HepG2 (cell line): ENCODE results near the gene MAML1. TPM values are rescaled to one million over a fixed set of nuclear protein-coding genes. Genes with fewer than 3 reads are reported as not detected.

ENCODE experiments used
- DMTF1 ChIP-seq: sonication (generic); formaldehyde crosslinking; IDR thresholded peaks from 2 replicates; pipeline ENCODE4 v1.4.0; 2020; ENCODE audit warnings: mild to moderate bottlenecking, missing genetic modification reagents
- FUBP1 ChIP-seq: sonication (generic); formaldehyde crosslinking; IDR thresholded peaks from 2 replicates; pipeline ENCODE4 v1.5.1; 2020; ENCODE audit warnings: missing genetic modification reagents, mild to moderate bottlenecking, borderline replicate concordance
- HHEX ChIP-seq: IDR thresholded peaks from 2 replicates; pipeline ENCODE4 v1.6.1; 2016; ENCODE audit warnings: control low read depth
- HOXA3 ChIP-seq: sonication (generic); formaldehyde crosslinking; IDR thresholded peaks from 2 replicates; pipeline ENCODE4 v1.5.0; 2020; ENCODE audit warnings: missing genetic modification reagents
- PRMT3 ChIP-seq: sonication (generic); formaldehyde crosslinking; IDR thresholded peaks from 2 replicates; pipeline ENCODE4 v1.8.1; 2022; ENCODE audit warnings: low read depth, mild to moderate bottlenecking, moderate library complexity, missing genetic modification reagents, borderline replicate concordance
- SNAI1 ChIP-seq: sonication (generic); formaldehyde crosslinking; IDR thresholded peaks from 2 replicates; pipeline ENCODE4 v1.5.0; 2020; ENCODE audit warnings: mild to moderate bottlenecking, missing genetic modification reagents, borderline replicate concordance
- SRY ChIP-seq: sonication (generic); formaldehyde crosslinking; IDR thresholded peaks from 2 replicates; pipeline ENCODE4 v1.8.0; 2022; ENCODE audit warnings: mild to moderate bottlenecking, missing genetic modification reagents
- TBX3 ChIP-seq: fragments of 450-650 bp; IDR thresholded peaks from 2 replicates; pipeline ENCODE4 v1.6.1; 2017; ENCODE audit warnings: antibody characterized with exemption, mild to moderate bottlenecking, inconsistent platforms, borderline replicate concordance
- TOE1 ChIP-seq: sonication (generic); formaldehyde crosslinking; IDR thresholded peaks from 2 replicates; pipeline ENCODE4 v1.4.0; 2020; ENCODE audit warnings: mild to moderate bottlenecking, missing genetic modification reagents
- ZBTB1 ChIP-seq: sonication (generic); formaldehyde crosslinking; IDR thresholded peaks from 2 replicates; pipeline ENCODE4 v1.4.0; 2020; ENCODE audit warnings: missing genetic modification reagents, borderline replicate concordance
- ZFP37 ChIP-seq: sonication (generic); formaldehyde crosslinking; IDR thresholded peaks from 2 replicates; pipeline ENCODE4 v1.4.0; 2020; ENCODE audit warnings: missing genetic modification reagents, borderline replicate concordance
- ZKSCAN1 ChIP-seq: fragments of 150-350 bp; IDR thresholded peaks from 2 replicates; pipeline ENCODE4 v1.6.1; 2014; ENCODE audit warnings: low read length
- ZMAT5 ChIP-seq: sonication (generic); formaldehyde crosslinking; IDR thresholded peaks from 2 replicates; pipeline ENCODE4 v1.5.0; 2020; ENCODE audit warnings: mild to moderate bottlenecking, low read depth, missing genetic modification reagents, borderline replicate concordance
- ZNF296 ChIP-seq: sonication (generic); formaldehyde crosslinking; conservative IDR thresholded peaks from 2 replicates; pipeline ENCODE4 v1.5.0; 2020; ENCODE audit warnings: mild to moderate bottlenecking, missing genetic modification reagents
- ZNF567 ChIP-seq: sonication (generic); formaldehyde crosslinking; IDR thresholded peaks from 2 replicates; pipeline ENCODE4 v1.8.1; 2023; ENCODE audit warnings: mild to moderate bottlenecking, missing genetic modification reagents, borderline replicate concordance
- ZNF607 ChIP-seq: sonication (generic); formaldehyde crosslinking; IDR thresholded peaks from 2 replicates; pipeline ENCODE4 v1.5.1; 2020; ENCODE audit warnings: missing genetic modification reagents, mild to moderate bottlenecking, borderline replicate concordance
- ZNF740 ChIP-seq: sonication (generic); formaldehyde crosslinking; IDR thresholded peaks from 2 replicates; pipeline ENCODE4 v1.4.0; 2020; ENCODE audit warnings: missing genetic modification reagents
- ZNF747 ChIP-seq: sonication (generic); formaldehyde crosslinking; IDR thresholded peaks from 2 replicates; pipeline ENCODE4 v1.8.1; 2023; ENCODE audit warnings: missing genetic modification reagents, mild to moderate bottlenecking, borderline replicate concordance
- ZNF782 ChIP-seq: sonication (generic); formaldehyde crosslinking; IDR thresholded peaks from 2 replicates; pipeline ENCODE4 v1.4.0; 2020; ENCODE audit warnings: missing genetic modification reagents, mild to moderate bottlenecking, borderline replicate concordance
- ZNF883 ChIP-seq: sonication (generic); formaldehyde crosslinking; IDR thresholded peaks from 2 replicates; pipeline ENCODE4 v1.5.1; 2020; ENCODE audit warnings: mild to moderate bottlenecking, missing genetic modification reagents; ENCODE audit errors: not compliant biosample characterization
- ZZZ3 ChIP-seq: sonication (generic); formaldehyde crosslinking; IDR thresholded peaks from 2 replicates; pipeline ENCODE4 v1.4.0; 2020; ENCODE audit warnings: missing genetic modification reagents, mild to moderate bottlenecking, borderline replicate concordance
- polyA plus RNA-seq, 8 experiments: library from polyadenylated mRNA; depleted of rRNA in 3 of 8; stranded (reverse) in 7 of 8; unstranded in 1 of 8; fragments of >200 nt; fragmentation: Illumina TruSeq in 4 of 8; extraction: Trizol in 4 of 8; gene quantifications; 2 replicates each; pipeline versions ENCODE4 v1.2.1 to v1.2.3, GENCODE V29; 2011 to 2016; ENCODE audit warnings: low read depth in 4 of 8, missing spikeins in 1 of 8, mixed read lengths in 1 of 8; ENCODE audit not compliant: insufficient read depth in 1 of 8
- total RNA-seq, 5 experiments: library from RNA; depleted of rRNA; stranded (reverse); fragments of >200 nt; fragmentation: Illumina TruSeq; extraction: Trizol; gene quantifications; 2 replicates each; pipeline ENCODE4 v1.2.3, GENCODE V29; 2016; ENCODE audit warnings: low read depth in 1 of 5
- TF ChIP-seq, protein P1 (sequence below): sonication (generic); formaldehyde crosslinking; IDR thresholded peaks from 2 replicates; pipeline ENCODE4 v1.5.0; 2020; ENCODE audit warnings: mild to moderate bottlenecking, missing genetic modification reagents

The MAML1 gene
- total and polyA plus RNA-seq, 2 of the 13 experiments (the other 11 are each of a cell fraction or from before 2014, with no cell fraction given), result 10.0 to 10.8 TPM

DNA sequence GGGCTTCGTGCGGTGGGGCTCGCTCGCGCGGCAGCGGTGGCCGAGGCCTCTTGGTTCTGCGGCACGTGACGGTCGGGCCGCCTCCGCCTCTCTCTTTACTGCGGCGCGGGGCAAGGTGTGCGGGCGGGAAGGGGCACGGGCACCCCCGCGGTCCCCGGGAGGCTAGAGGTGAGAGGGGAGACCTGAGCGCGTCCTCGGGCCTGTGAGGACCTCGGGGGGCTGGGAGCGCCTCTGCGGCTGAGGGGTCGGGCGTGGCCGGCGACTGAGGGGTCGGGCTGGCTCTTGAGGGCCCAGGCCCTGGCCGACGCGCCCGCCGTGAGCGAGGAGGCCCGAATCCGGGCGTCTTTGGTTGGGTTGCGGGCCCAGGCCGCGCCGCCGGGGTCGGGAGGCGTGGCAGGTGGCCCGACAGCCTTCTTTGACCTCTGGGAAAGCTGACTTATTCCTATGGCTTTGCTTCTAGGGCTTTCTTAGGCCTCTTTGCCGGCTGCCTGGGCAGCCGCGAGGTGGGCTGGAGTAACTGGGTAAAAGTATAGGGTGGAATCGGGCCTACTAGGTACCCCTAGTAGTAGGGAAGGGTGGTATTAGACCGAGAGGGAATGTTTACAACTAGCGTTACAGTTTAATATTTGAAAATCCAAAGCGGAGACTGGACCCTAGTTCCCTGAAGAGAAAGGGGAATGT lies 33.5 kb upstream of the MAML1 start, which contains the start of gene CANX (continued):
- TF ChIP-seq, protein P1, sequence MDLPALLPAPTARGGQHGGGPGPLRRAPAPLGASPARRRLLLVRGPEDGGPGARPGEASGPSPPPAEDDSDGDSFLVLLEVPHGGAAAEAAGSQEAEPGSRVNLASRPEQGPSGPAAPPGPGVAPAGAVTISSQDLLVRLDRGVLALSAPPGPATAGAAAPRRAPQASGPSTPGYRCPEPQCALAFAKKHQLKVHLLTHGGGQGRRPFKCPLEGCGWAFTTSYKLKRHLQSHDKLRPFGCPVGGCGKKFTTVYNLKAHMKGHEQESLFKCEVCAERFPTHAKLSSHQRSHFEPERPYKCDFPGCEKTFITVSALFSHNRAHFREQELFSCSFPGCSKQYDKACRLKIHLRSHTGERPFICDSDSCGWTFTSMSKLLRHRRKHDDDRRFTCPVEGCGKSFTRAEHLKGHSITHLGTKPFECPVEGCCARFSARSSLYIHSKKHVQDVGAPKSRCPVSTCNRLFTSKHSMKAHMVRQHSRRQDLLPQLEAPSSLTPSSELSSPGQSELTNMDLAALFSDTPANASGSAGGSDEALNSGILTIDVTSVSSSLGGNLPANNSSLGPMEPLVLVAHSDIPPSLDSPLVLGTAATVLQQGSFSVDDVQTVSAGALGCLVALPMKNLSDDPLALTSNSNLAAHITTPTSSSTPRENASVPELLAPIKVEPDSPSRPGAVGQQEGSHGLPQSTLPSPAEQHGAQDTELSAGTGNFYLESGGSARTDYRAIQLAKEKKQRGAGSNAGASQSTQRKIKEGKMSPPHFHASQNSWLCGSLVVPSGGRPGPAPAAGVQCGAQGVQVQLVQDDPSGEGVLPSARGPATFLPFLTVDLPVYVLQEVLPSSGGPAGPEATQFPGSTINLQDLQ (CRISPR knock-in tag), result no peak
- peak; percentile 93 for TF ChIP-seq SRY (CRISPR knock-in tag)
- no peak for TF ChIP-seq TBX3
- no peak for TF ChIP-seq DMTF1
- TF ChIP-seq HHEX (CRISPR knock-in tag), result no peak
- TF ChIP-seq ZNF782 (CRISPR knock-in tag), result peak; percentile 62; the same call in 1 of the 2 replicates
- TF ChIP-seq ZBTB1, result 0 out of 2 replicates have a peak, but pooled peaks have one; percentile 38
- no peak for TF ChIP-seq ZNF740 (CRISPR knock-in tag)
- no peak for TF ChIP-seq PRMT3 (CRISPR knock-in tag)
- TF ChIP-seq ZNF607 (CRISPR knock-in tag), result peak; percentile 45; the same call in 1 of the 2 replicates
- TF ChIP-seq ZMAT5 (CRISPR knock-in tag), result no peak
- TF ChIP-seq ZNF296, result no peak
- peak; percentile 14; the same call in 1 of the 2 replicates for TF ChIP-seq SNAI1 (CRISPR knock-in tag)
- TF ChIP-seq ZZZ3 (CRISPR knock-in tag), result no peak
- no peak for TF ChIP-seq FUBP1 (CRISPR knock-in tag)
- peak; percentile 12; the same call in 1 of the 2 replicates for TF ChIP-seq ZKSCAN1
- TF ChIP-seq ZNF883 (CRISPR knock-in tag), result peak; percentile 56
- no peak; the same call in 1 of the 2 replicates for TF ChIP-seq TOE1 (CRISPR knock-in tag)
- TF ChIP-seq ZNF747, result no peak; the same call in 1 of the 2 replicates
- no peak for TF ChIP-seq ZFP37 (CRISPR knock-in tag)
- no peak; the same call in 1 of the 2 replicates for TF ChIP-seq ZNF567 (CRISPR knock-in tag)
- TF ChIP-seq HOXA3 (CRISPR knock-in tag), result peak; percentile 6
